Measurements from ENCODE around the gene FERMT1. TPM values are rescaled to one million over a fixed set of nuclear protein-coding genes. Genes with fewer than 3 reads are reported as not detected.

FERMT1 gene, protein sequence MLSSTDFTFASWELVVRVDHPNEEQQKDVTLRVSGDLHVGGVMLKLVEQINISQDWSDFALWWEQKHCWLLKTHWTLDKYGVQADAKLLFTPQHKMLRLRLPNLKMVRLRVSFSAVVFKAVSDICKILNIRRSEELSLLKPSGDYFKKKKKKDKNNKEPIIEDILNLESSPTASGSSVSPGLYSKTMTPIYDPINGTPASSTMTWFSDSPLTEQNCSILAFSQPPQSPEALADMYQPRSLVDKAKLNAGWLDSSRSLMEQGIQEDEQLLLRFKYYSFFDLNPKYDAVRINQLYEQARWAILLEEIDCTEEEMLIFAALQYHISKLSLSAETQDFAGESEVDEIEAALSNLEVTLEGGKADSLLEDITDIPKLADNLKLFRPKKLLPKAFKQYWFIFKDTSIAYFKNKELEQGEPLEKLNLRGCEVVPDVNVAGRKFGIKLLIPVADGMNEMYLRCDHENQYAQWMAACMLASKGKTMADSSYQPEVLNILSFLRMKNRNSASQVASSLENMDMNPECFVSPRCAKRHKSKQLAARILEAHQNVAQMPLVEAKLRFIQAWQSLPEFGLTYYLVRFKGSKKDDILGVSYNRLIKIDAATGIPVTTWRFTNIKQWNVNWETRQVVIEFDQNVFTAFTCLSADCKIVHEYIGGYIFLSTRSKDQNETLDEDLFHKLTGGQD
- total RNA-seq (1 to 10 TPM; 1.9 to 2.4 TPM), polyA plus RNA-seq (under 1 TPM; 0.83 to 0.98 TPM)
- long read RNA-seq, donor 1: 0 reads
- long read RNA-seq, donor 2: 0 reads
- long read RNA-seq, donor 3: 0 reads
- long read RNA-seq, donor 4: 0 reads
- long read RNA-seq, donor 5: 0 reads

DNA sequence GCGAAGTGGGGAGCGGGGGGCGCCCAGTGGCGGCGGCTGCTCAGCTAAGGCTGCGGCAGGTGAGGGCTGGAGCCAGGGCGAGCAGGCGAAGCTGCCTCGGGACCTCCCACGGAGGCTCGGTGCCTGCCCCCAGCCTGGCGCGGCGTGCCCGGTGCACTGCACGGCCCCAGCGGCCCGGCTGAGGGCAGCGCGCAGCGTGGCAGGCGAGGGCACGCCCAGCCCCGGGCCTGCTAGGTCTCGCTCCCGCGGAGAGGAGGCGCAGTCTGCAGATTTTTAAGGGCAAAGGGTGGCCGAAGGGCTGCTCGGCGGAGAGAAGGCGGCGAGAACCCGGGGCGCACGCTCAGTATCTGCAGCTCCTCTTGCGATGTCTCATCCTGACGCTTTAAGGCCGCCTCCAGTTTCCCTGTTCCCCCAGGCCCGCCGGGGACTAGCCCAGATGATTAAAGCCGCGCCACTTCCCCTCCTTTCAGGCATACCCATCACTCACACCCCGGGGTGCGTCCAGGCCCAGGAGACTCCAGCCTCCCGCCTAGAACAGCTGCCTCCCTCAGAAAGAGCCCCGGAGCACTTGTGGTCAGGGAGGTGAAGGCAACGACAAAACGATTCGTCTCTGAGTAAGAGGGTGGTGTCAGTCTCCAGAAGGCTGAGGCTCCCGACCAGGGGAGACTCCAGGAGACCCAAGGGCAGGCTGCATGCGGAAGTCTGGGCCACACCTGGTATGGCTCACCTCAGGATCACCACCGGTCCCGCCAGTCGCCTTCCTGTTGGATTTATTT lies at the start of gene FERMT1:
Gene FERMT1, minus strand, starts transcription at position 158 of the 776 bp plus-strand sequence. CDS start 3,476 bp downstream, outside the sequence.
- peak; percentile 48 to 69 (median 65) for DNase-seq
- Histone ChIP-seq H3K4me1 (ENCODE audit: control insufficient read depth in 5 of 5, insufficient read depth in 5 of 5, low read length in 5 of 5) (peaks cover 0 to 18% (median 4%) of the 10 kb centered on the region in 5 donors), H3K27ac (ENCODE audit: low read depth in 1 of 2, low read length in 1 of 2) (peak within 1 kb of the TSS in 1 of 2 donors; percentile 41), H3K27me3 (ENCODE audit: control insufficient read depth in 3 of 3, insufficient read depth in 3 of 3, low read length in 2 of 3) (no peaks in the 10 kb centered on the region), H3K36me3 (ENCODE audit: control insufficient read depth in 4 of 4, insufficient read depth in 4 of 4, low read length in 4 of 4) (no peaks in the 10 kb centered on the region), H3K9ac (ENCODE audit: insufficient read depth in 1 of 2, low read length in 2 of 2) (peak within 1 kb of the TSS; percentile 44 to 51), H3K4me3 (peak within 1 kb of the TSS; percentile 30), H3K9me3 (ENCODE audit: control insufficient read depth in 4 of 4, insufficient read depth in 3 of 4, low read length in 3 of 4) (no peaks in the 10 kb centered on the region)
- WGBS, 2 donors: 4 to 5% methylated on average over 55 of the region's 55 CpGs
- ATAC-seq (ENCODE audit: insufficient read depth, low FRiP score): peak; percentile 91
- TF ChIP-seq, protein P1, sequence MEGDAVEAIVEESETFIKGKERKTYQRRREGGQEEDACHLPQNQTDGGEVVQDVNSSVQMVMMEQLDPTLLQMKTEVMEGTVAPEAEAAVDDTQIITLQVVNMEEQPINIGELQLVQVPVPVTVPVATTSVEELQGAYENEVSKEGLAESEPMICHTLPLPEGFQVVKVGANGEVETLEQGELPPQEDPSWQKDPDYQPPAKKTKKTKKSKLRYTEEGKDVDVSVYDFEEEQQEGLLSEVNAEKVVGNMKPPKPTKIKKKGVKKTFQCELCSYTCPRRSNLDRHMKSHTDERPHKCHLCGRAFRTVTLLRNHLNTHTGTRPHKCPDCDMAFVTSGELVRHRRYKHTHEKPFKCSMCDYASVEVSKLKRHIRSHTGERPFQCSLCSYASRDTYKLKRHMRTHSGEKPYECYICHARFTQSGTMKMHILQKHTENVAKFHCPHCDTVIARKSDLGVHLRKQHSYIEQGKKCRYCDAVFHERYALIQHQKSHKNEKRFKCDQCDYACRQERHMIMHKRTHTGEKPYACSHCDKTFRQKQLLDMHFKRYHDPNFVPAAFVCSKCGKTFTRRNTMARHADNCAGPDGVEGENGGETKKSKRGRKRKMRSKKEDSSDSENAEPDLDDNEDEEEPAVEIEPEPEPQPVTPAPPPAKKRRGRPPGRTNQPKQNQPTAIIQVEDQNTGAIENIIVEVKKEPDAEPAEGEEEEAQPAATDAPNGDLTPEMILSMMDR (IDR thresholded peaks at IDR 0.05; ENCODE audit: control extremely low read depth, extremely low read depth): no peak

DNA sequence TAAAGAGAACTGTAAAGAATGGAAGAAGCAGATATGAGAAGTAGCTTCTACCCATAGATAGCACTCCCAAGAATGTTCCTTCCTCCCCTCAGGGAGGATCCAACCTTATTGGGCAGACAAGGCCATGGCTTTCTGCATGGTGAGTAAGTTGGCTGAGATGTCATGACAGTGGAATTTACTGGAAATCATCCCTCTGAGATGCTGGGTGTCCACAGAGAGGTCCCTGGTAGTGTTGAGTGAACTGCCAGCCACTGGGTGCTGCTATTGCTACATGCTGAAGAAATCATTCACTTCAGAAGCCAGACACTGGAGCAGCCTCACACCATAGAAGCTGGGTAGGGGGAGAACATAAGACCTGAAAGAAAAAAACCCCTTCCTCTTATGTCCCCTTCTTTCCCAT lies 46.4 kb upstream of the FERMT1 start:
- ATAC-seq (ENCODE audit: insufficient read depth, low FRiP score) (no peak), DNase-seq (no peak)
- Histone ChIP-seq H3K36me3 (ENCODE audit: control insufficient read depth in 4 of 4, insufficient read depth in 4 of 4, low read length in 4 of 4) (no peaks in the 10 kb centered on the region), H3K9ac (ENCODE audit: insufficient read depth in 1 of 2, low read length in 2 of 2) (no peak overlapping the region), H3K4me3 (no peak overlapping the region), H3K27ac (ENCODE audit: low read depth in 1 of 2, low read length in 1 of 2) (no peak overlapping the region), H3K9me3 (ENCODE audit: control insufficient read depth in 4 of 4, insufficient read depth in 3 of 4, low read length in 3 of 4) (peaks cover 0 to 4% (median 2%) of the 10 kb centered on the region in 4 donors), H3K4me1 (ENCODE audit: control insufficient read depth in 5 of 5, insufficient read depth in 5 of 5, low read length in 5 of 5) (peaks cover 0 to 1% (median 0%) of the 10 kb centered on the region in 5 donors), H3K27me3 (ENCODE audit: control insufficient read depth in 3 of 3, insufficient read depth in 3 of 3, low read length in 2 of 3) (no peaks in the 10 kb centered on the region)
- TF ChIP-seq, protein P1 (IDR thresholded peaks at IDR 0.05; ENCODE audit: control extremely low read depth, extremely low read depth): no peak

DNA sequence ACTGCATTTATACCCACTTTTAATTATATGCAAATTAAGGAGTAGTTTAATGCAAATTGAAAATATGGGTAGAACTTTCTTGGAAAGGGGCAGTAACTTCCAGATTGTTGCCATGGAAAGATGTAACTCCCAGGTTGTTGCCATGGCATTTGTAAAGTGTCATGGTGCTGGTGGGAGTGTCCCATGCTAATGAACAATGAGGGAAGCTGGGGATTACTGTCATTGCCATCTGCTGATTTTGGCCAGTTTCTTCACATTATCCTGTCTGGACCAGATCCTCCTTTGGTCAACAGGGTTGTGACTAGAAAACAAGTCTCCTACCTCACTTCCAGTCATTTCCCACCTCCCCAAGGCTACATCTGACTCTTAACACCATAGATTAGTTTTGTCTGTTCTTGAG lies 45.4 kb upstream of the FERMT1 start:
- Histone ChIP-seq H3K27me3 (ENCODE audit: control insufficient read depth in 3 of 3, insufficient read depth in 3 of 3, low read length in 2 of 3) (no peaks in the 10 kb centered on the region), H3K9ac (ENCODE audit: insufficient read depth in 1 of 2, low read length in 2 of 2) (no peak overlapping the region), H3K4me3 (no peak overlapping the region), H3K27ac (ENCODE audit: low read depth in 1 of 2, low read length in 1 of 2) (no peak overlapping the region), H3K9me3 (ENCODE audit: control insufficient read depth in 4 of 4, insufficient read depth in 3 of 4, low read length in 3 of 4) (peaks cover 0 to 4% (median 2%) of the 10 kb centered on the region in 4 donors), H3K36me3 (ENCODE audit: control insufficient read depth in 4 of 4, insufficient read depth in 4 of 4, low read length in 4 of 4) (no peaks in the 10 kb centered on the region), H3K4me1 (ENCODE audit: control insufficient read depth in 5 of 5, insufficient read depth in 5 of 5, low read length in 5 of 5) (peaks cover 0 to 1% (median 0%) of the 10 kb centered on the region in 5 donors)
- TF ChIP-seq, protein P1 (IDR thresholded peaks at IDR 0.05; ENCODE audit: control extremely low read depth, extremely low read depth): no peak
- DNase-seq: no peak
- ATAC-seq (ENCODE audit: insufficient read depth, low FRiP score): no peak

Measured in lung (tissue), 16 donors.